ENCODE results near the gene FNDC3B.

Gene FNDC3B

GRCh38 chr3:172186607-172187006 lies 147.2 kb downstream of the FNDC3B start:
- no peak for DNase-seq (ENCODE audit: low read depth in 2 of 2, low spot score in 1 of 2)

- no peak for DNase-seq (ENCODE audit: low read depth in 2 of 2, low spot score in 1 of 2)
Observed at GRCh38 chr3:172187511-172187910, 148.1 kb downstream of the FNDC3B start.

- no peak for DNase-seq (ENCODE audit: low read depth in 2 of 2, low spot score in 1 of 2)
Observed at GRCh38 chr3:172188511-172188910, 149.1 kb downstream of the FNDC3B start.

- no peak for DNase-seq (ENCODE audit: low read depth in 2 of 2, low spot score in 1 of 2)
Observed at GRCh38 chr3:172189213-172189612, 149.8 kb downstream of the FNDC3B start.

- DNase-seq (ENCODE audit: low read depth in 2 of 2, low spot score in 1 of 2), result no peak
Observed at GRCh38 chr3:172189987-172190603, 150.7 kb downstream of the FNDC3B start.

- DNase-seq (ENCODE audit: low read depth in 2 of 2, low spot score in 1 of 2), result no peak
Observed at GRCh38 chr3:172190980-172191379, 151.6 kb downstream of the FNDC3B start.

GRCh38 chr3:172191629-172192028 lies 152.3 kb downstream of the FNDC3B start:
- DNase-seq (ENCODE audit: low read depth in 2 of 2, low spot score in 1 of 2), result no peak

GRCh38 chr3:172192830-172193415 lies 153.5 kb downstream of the FNDC3B start:
- DNase-seq (ENCODE audit: low read depth in 2 of 2, low spot score in 1 of 2), result no peak

- no peak for DNase-seq (ENCODE audit: low read depth in 2 of 2, low spot score in 1 of 2)
Observed at GRCh38 chr3:172193436-172193835, 154.1 kb downstream of the FNDC3B start.

GRCh38 chr3:172194702-172195406 lies 155.5 kb downstream of the FNDC3B start:
- DNase-seq (ENCODE audit: low read depth in 2 of 2, low spot score in 1 of 2), result no peak

- DNase-seq (ENCODE audit: low read depth in 2 of 2, low spot score in 1 of 2), result no peak
Observed at GRCh38 chr3:172195407-172195754, 156.0 kb downstream of the FNDC3B start.

GRCh38 chr3:172197344-172197743 lies 158.0 kb downstream of the FNDC3B start:
- DNase-seq (ENCODE audit: low read depth in 2 of 2, low spot score in 1 of 2), result no peak

- no peak for DNase-seq (ENCODE audit: low read depth in 2 of 2, low spot score in 1 of 2)
Observed at GRCh38 chr3:172198428-172198827, 159.1 kb downstream of the FNDC3B start.

GRCh38 chr3:172199850-172200369 lies 160.5 kb downstream of the FNDC3B start:
- DNase-seq (ENCODE audit: low read depth in 2 of 2, low spot score in 1 of 2), result no peak

GRCh38 chr3:172201136-172201869 lies 161.9 kb downstream of the FNDC3B start:
- DNase-seq (ENCODE audit: low read depth in 2 of 2, low spot score in 1 of 2), result no peak

- no peak for DNase-seq (ENCODE audit: low read depth in 2 of 2, low spot score in 1 of 2)
Observed at GRCh38 chr3:172201870-172202236, 162.5 kb downstream of the FNDC3B start.

- no peak for DNase-seq (ENCODE audit: low read depth in 2 of 2, low spot score in 1 of 2)
Observed at GRCh38 chr3:172202797-172203196, 163.4 kb downstream of the FNDC3B start.

GRCh38 chr3:172203522-172204258 lies 164.3 kb downstream of the FNDC3B start:
- no peak for DNase-seq (ENCODE audit: low read depth in 2 of 2, low spot score in 1 of 2)

- DNase-seq (ENCODE audit: low read depth in 2 of 2, low spot score in 1 of 2), result no peak
Observed at GRCh38 chr3:172204716-172205115, 165.3 kb downstream of the FNDC3B start.

GRCh38 chr3:172208586-172209332 lies 169.4 kb downstream of the FNDC3B start:
- no peak for DNase-seq (ENCODE audit: low read depth in 2 of 2, low spot score in 1 of 2)

Measured in stimulated activated CD8-positive, alpha-beta memory T cell treated with anti-CD3 and anti-CD28 coated beads, Interleukin-4, amount 100 ng/mL, for 1 hour (primary cell).